ENCODE data around the gene OR8G1. TPM values are rescaled to one million over a fixed set of nuclear protein-coding genes. Genes with fewer than 3 reads are reported as not detected.

OR8G1 gene
- total and polyA plus RNA-seq, 4 donors, result not detected

DNA sequence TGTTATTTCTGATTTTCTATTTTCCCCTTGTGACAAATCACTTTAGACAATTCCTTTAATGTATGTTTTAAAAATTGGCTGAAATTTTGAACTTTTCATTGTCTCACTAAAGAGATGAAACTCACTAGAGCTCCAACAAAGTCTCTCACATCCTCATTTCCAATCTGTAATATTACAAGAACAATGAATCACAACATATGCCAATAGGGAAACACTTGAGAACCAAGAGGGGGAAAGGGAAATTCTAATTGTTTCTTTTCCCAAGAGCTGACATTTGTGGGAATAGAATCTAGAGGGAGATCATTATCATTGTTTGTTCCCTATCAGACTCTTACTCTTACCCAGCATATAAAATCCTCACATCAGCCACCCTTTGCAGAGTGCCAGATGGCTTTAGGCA lies 29.6 kb upstream of the OR8G1 start:
- no peak for TF ChIP-seq GABPA (IDR thresholded peaks at IDR 0.05 in 1 of 2, conservative IDR thresholded peaks at IDR 0.05 in 1 of 2)
- TF ChIP-seq, protein P1, sequence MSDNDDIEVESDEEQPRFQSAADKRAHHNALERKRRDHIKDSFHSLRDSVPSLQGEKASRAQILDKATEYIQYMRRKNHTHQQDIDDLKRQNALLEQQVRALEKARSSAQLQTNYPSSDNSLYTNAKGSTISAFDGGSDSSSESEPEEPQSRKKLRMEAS (IDR thresholded peaks at IDR 0.05), result no peak
- H3K36me3 ChIP-seq (ENCODE audit: control insufficient read depth in 4 of 4, insufficient read depth in 3 of 4, low read depth in 1 of 4, low read length in 3 of 4), result no peaks in the 10 kb centered on the region

DNA sequence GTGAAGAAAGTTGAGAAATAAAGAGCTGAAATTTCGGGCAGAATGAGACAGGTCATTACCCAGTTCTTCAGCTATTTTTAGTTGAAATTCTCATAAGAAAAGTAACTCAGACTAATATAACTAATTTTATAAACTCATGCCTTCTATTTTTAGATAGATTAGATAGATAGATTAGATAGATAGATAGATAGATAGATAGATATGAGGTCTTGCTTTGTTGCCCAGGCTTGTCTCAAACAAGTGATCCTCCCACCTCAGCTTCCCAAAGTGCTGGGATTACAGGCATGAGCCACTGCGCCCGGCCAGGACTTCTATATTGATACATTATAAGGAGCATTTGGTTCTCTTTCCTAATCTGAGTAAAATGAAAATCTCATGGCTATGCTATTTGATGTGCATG lies 26.9 kb upstream of the OR8G1 start:
- peaks cover 0 to 2% (median 0%) of the 10 kb centered on the region in 4 donors for H3K27me3 ChIP-seq (ENCODE audit: control insufficient read depth in 4 of 4, insufficient read depth in 4 of 4, low read length in 3 of 4)
- H3K9ac ChIP-seq (ENCODE audit: low read depth in 1 of 2, low read length in 2 of 2), result no peak overlapping the region
- TF ChIP-seq HNF4A (conservative IDR thresholded peaks at IDR 0.05) (no peak), NR2F2 (IDR thresholded peaks at IDR 0.05) (no peak), RXRA (IDR thresholded peaks at IDR 0.05) (no peak), SP1 (IDR thresholded peaks at IDR 0.05) (no peak), HNF4G (IDR thresholded peaks at IDR 0.05) (no peak), EGR1 (IDR thresholded peaks at IDR 0.05; ENCODE audit: low read depth in 2 of 2) (no peak), FOXA1 (IDR thresholded peaks at IDR 0.05) (no peak), YY1 (IDR thresholded peaks at IDR 0.05) (no peak), TAF1 (conservative IDR thresholded peaks at IDR 0.05) (no peak), GABPA (IDR thresholded peaks at IDR 0.05 in 1 of 2, conservative IDR thresholded peaks at IDR 0.05 in 1 of 2) (no peak), JUND (IDR thresholded peaks at IDR 0.05) (no peak), RAD21 (IDR thresholded peaks at IDR 0.05) (no peak), FOXA2 (IDR thresholded peaks at IDR 0.05) (no peak)
- TF ChIP-seq, protein P1 (IDR thresholded peaks at IDR 0.05), result no peak
- TF ChIP-seq, protein P2, sequence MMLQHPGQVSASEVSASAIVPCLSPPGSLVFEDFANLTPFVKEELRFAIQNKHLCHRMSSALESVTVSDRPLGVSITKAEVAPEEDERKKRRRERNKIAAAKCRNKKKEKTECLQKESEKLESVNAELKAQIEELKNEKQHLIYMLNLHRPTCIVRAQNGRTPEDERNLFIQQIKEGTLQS (IDR thresholded peaks at IDR 0.05), result no peak
- TF ChIP-seq, protein P3, sequence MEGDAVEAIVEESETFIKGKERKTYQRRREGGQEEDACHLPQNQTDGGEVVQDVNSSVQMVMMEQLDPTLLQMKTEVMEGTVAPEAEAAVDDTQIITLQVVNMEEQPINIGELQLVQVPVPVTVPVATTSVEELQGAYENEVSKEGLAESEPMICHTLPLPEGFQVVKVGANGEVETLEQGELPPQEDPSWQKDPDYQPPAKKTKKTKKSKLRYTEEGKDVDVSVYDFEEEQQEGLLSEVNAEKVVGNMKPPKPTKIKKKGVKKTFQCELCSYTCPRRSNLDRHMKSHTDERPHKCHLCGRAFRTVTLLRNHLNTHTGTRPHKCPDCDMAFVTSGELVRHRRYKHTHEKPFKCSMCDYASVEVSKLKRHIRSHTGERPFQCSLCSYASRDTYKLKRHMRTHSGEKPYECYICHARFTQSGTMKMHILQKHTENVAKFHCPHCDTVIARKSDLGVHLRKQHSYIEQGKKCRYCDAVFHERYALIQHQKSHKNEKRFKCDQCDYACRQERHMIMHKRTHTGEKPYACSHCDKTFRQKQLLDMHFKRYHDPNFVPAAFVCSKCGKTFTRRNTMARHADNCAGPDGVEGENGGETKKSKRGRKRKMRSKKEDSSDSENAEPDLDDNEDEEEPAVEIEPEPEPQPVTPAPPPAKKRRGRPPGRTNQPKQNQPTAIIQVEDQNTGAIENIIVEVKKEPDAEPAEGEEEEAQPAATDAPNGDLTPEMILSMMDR (IDR thresholded peaks at IDR 0.05; ENCODE audit: low read depth, low read length, missing input control), result no peak
- TF ChIP-seq, protein P4, sequence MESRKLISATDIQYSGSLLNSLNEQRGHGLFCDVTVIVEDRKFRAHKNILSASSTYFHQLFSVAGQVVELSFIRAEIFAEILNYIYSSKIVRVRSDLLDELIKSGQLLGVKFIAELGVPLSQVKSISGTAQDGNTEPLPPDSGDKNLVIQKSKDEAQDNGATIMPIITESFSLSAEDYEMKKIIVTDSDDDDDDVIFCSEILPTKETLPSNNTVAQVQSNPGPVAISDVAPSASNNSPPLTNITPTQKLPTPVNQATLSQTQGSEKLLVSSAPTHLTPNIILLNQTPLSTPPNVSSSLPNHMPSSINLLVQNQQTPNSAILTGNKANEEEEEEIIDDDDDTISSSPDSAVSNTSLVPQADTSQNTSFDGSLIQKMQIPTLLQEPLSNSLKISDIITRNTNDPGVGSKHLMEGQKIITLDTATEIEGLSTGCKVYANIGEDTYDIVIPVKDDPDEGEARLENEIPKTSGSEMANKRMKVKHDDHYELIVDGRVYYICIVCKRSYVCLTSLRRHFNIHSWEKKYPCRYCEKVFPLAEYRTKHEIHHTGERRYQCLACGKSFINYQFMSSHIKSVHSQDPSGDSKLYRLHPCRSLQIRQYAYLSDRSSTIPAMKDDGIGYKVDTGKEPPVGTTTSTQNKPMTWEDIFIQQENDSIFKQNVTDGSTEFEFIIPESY (IDR thresholded peaks at IDR 0.05), result no peak
- TF ChIP-seq, protein P5, sequence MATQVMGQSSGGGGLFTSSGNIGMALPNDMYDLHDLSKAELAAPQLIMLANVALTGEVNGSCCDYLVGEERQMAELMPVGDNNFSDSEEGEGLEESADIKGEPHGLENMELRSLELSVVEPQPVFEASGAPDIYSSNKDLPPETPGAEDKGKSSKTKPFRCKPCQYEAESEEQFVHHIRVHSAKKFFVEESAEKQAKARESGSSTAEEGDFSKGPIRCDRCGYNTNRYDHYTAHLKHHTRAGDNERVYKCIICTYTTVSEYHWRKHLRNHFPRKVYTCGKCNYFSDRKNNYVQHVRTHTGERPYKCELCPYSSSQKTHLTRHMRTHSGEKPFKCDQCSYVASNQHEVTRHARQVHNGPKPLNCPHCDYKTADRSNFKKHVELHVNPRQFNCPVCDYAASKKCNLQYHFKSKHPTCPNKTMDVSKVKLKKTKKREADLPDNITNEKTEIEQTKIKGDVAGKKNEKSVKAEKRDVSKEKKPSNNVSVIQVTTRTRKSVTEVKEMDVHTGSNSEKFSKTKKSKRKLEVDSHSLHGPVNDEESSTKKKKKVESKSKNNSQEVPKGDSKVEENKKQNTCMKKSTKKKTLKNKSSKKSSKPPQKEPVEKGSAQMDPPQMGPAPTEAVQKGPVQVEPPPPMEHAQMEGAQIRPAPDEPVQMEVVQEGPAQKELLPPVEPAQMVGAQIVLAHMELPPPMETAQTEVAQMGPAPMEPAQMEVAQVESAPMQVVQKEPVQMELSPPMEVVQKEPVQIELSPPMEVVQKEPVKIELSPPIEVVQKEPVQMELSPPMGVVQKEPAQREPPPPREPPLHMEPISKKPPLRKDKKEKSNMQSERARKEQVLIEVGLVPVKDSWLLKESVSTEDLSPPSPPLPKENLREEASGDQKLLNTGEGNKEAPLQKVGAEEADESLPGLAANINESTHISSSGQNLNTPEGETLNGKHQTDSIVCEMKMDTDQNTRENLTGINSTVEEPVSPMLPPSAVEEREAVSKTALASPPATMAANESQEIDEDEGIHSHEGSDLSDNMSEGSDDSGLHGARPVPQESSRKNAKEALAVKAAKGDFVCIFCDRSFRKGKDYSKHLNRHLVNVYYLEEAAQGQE (IDR thresholded peaks at IDR 0.05), result no peak
- no peaks in the 10 kb centered on the region for H3K4me1 ChIP-seq (ENCODE audit: control insufficient read depth in 4 of 4, insufficient read depth in 4 of 4, low read length in 3 of 4)
- no peak overlapping the region for H3K27ac ChIP-seq (ENCODE audit: low read depth in 1 of 2, low read length in 2 of 2)
- DNase-seq (ENCODE audit: low spot score), result no peak
- 71% methylated on average over 3 of the region's 3 CpGs for WGBS
- no peaks in the 10 kb centered on the region for H3K9me3 ChIP-seq (ENCODE audit: control insufficient read depth in 4 of 4, low read length in 3 of 4)
- no peaks in the 10 kb centered on the region for H3K36me3 ChIP-seq (ENCODE audit: control insufficient read depth in 4 of 4, insufficient read depth in 3 of 4, low read depth in 1 of 4, low read length in 3 of 4)
- H3K4me3 ChIP-seq (ENCODE audit: low read depth in 1 of 3, low read length in 3 of 3), result no peak overlapping the region

More for the DNA sequence above, 29.6 kb upstream of the OR8G1 start:
- Histone ChIP-seq H3K4me3 (ENCODE audit: low read depth in 1 of 3, low read length in 3 of 3) (no peak overlapping the region), H3K4me1 (ENCODE audit: control insufficient read depth in 4 of 4, insufficient read depth in 4 of 4, low read length in 3 of 4) (no peaks in the 10 kb centered on the region), H3K9ac (ENCODE audit: low read depth in 1 of 2, low read length in 2 of 2) (no peak overlapping the region), H3K27ac (ENCODE audit: low read depth in 1 of 2, low read length in 2 of 2) (no peak overlapping the region), H3K9me3 (ENCODE audit: control insufficient read depth in 4 of 4, low read length in 3 of 4) (no peaks in the 10 kb centered on the region), H3K27me3 (ENCODE audit: control insufficient read depth in 4 of 4, insufficient read depth in 4 of 4, low read length in 3 of 4) (peaks cover 0 to 2% (median 0%) of the 10 kb centered on the region in 4 donors)
- no peak for DNase-seq (ENCODE audit: low spot score)

Data from liver (tissue), 9 donors.